B cell (primary cell): ENCODE results near the gene TTC22. TPM values are rescaled to one million over a fixed set of nuclear protein-coding genes. Genes with fewer than 3 reads are reported as not detected.

ENCODE experiments used
- ATAC-seq: fragments of 200-7000 bp; cut with Tn5 transposase; one replicate; pipeline ENCODE4 v1.10.0; 2021; ENCODE audit warnings: low read depth, mild to moderate bottlenecking, moderate number of reproducible peaks, moderate library complexity
- CTCF ChIA-PET: fragments of 350-600 bp; sonication (Branson Sonifier 250); formaldehyde crosslinking; loops from one replicate; lab custom pipeline; 2021; ENCODE audit warnings: antibody characterized with exemption, inconsistent platforms; lab: Charles Lee
- POLR2A ChIA-PET: fragments of 350-600 bp; sonication (Branson Sonifier 250); formaldehyde crosslinking; loops from one replicate; lab custom pipeline; 2021; ENCODE audit warnings: antibody characterized with exemption; lab: Charles Lee
- DNase-seq: peaks from one replicate; pipeline ENCODE4 v3.0.0; 2013
- H2AFZ ChIP-seq: 2 replicates; pipeline ENCODE4 v1.6.1; 2012; ENCODE audit warnings: mild to moderate bottlenecking, low read depth, low read length; ENCODE audit not compliant: insufficient read depth, poor library complexity, severe bottlenecking
- H3K27ac ChIP-seq, 2 donors: 1 replicate in 1 of 2; 2 replicates in 1 of 2; pipeline ENCODE4 v1.5.1; 2012 to 2013; ENCODE audit warnings: low read length in 2 of 2, mild to moderate bottlenecking in 2 of 2, moderate library complexity in 1 of 2
- H3K27me3 ChIP-seq, 4 experiments: fragments of 200-600 bp in 1 of 4; sonication (generic) in 1 of 4; replicated peaks in 1 of 4; 1 replicate in 2 of 4; 2 replicates in 2 of 4; pipeline versions ENCODE4 v1.6.1 to v1.7.0; 2013 to 2016; ENCODE audit warnings: low read length in 3 of 4, mild to moderate bottlenecking in 2 of 4, mixed read lengths in 1 of 4, moderate library complexity in 1 of 4; ENCODE audit not compliant: insufficient read depth in 4 of 4, control insufficient read depth in 3 of 4; ENCODE audit errors: control extremely low read depth in 1 of 4
- H3K36me3 ChIP-seq, 2 experiments: replicated peaks in 1 of 2; 1 replicate in 1 of 2; 2 replicates in 1 of 2; pipeline versions ENCODE4 v1.6.1 to v1.7.1; 2013; ENCODE audit warnings: low read length in 1 of 2; ENCODE audit not compliant: insufficient read depth in 2 of 2, control insufficient read depth in 1 of 2; ENCODE audit errors: control extremely low read depth in 1 of 2, extremely low read depth in 1 of 2
- H3K4me1 ChIP-seq, 2 donors: fragments of 200-600 bp in 1 of 2; sonication (generic) in 1 of 2; 1 replicate in 1 of 2; 2 replicates in 1 of 2; pipeline versions ENCODE4 v1.5.1 to v1.6.1; 2013 to 2017; ENCODE audit warnings: low read length in 2 of 2; ENCODE audit not compliant: control insufficient read depth in 2 of 2, insufficient read depth in 2 of 2
- H3K4me2 ChIP-seq: replicated peaks from 2 replicates; pipeline ENCODE3; 2012; ENCODE audit warnings: mild to moderate bottlenecking, low read depth, low read length; ENCODE audit not compliant: poor library complexity, severe bottlenecking
- H3K4me3 ChIP-seq, 5 experiments: fragments of 200-600 bp in 1 of 5; sonication (generic) in 1 of 5; 1 replicate in 3 of 5; 2 replicates in 2 of 5; pipeline versions ENCODE4 v1.5.1 to v1.7.0; 2011 to 2016; ENCODE audit warnings: low read length in 4 of 5, mild to moderate bottlenecking in 4 of 5, low read depth in 2 of 5, control low read depth in 1 of 5, moderate library complexity in 1 of 5; ENCODE audit not compliant: insufficient read depth in 1 of 5; ENCODE audit errors: control extremely low read depth in 1 of 5, extremely low read depth in 1 of 5
- H3K79me2 ChIP-seq: fragments of 200-600 bp; sonication (generic); one replicate; pipeline ENCODE4 v1.6.0; 2016; ENCODE audit warnings: low read length; ENCODE audit not compliant: control insufficient read depth, insufficient read depth
- H3K9ac ChIP-seq: fragments of 200-600 bp; sonication (generic); 2 replicates; pipeline ENCODE4 v1.6.1; 2017; ENCODE audit warnings: mild to moderate bottlenecking, low read length, moderate library complexity
- H3K9me3 ChIP-seq, 3 donors: one replicate each; pipeline versions ENCODE4 v1.6.1 to v1.7.1; 2013; ENCODE audit warnings: low read length in 2 of 3; ENCODE audit not compliant: control insufficient read depth in 2 of 3, insufficient read depth in 1 of 3; ENCODE audit errors: control extremely low read depth in 1 of 3
- H4K20me1 ChIP-seq: 2 replicates; pipeline ENCODE4 v1.6.0; 2012; ENCODE audit warnings: mild to moderate bottlenecking, low read length; ENCODE audit not compliant: insufficient read depth, control insufficient read depth, poor library complexity, severe bottlenecking
- H3K27ac Mint-ChIP-seq: one replicate; pipeline ENCODE4 v1.8.0; 2021; ENCODE audit warnings: mixed read lengths
- H3K27me3 Mint-ChIP-seq: one replicate; pipeline ENCODE4 v1.8.0; 2021; ENCODE audit warnings: mixed read lengths
- H3K4me1 Mint-ChIP-seq: one replicate; pipeline ENCODE4 v1.8.0; 2021; ENCODE audit warnings: mixed read lengths
- H3K4me3 Mint-ChIP-seq: one replicate; pipeline ENCODE4 v1.8.0; 2021; ENCODE audit warnings: mixed read lengths
- H3K9me3 Mint-ChIP-seq: one replicate; pipeline ENCODE4 v1.8.0; 2022; ENCODE audit warnings: mixed read lengths; ENCODE audit not compliant: insufficient read depth
- CTCF ChIP-seq: fragments of 200-600 bp; IDR thresholded peaks from one replicate; pipeline ENCODE4 v1.8.0; 2022; ENCODE audit warnings: antibody characterized with exemption, mild to moderate bottlenecking
- EZH2 ChIP-seq: IDR thresholded peaks from 2 replicates; pipeline ENCODE4 v1.6.1; 2012; ENCODE audit warnings: borderline replicate concordance, low read depth, mild to moderate bottlenecking, moderate library complexity, low read length; ENCODE audit not compliant: insufficient read depth, poor library complexity, severe bottlenecking
- WGBS: methylation state at CpG from one replicate; pipeline ENCODE4 v1.1.5; 2013; ENCODE audit warnings: missing lambda C conversion rate; ENCODE audit not compliant: insufficient coverage; 5-methylcytosine and 5-hydroxymethylcytosine counted together
- intact Hi-C: fragments of 100-400 bp; cut with micrococcal nuclease; formaldehyde crosslinking; loops from one replicate; pipeline ENCODE4 v1.10.0; 2022
- polyA plus RNA-seq: library from polyadenylated mRNA; depleted of rRNA; stranded (reverse); fragments of >200 nt; gene quantifications from 2 replicates; pipeline ENCODE4 v1.2.3, GENCODE V29; 2012
- total RNA-seq, 2 donors: library from RNA; stranded (reverse); fragments of 120-200 nt in 1 of 2; gene quantifications; 1 replicate in 1 of 2; 2 replicates in 1 of 2; pipeline versions ENCODE4 v1.2.3 to v1.2.4, GENCODE V29; 2013 to 2022

Gene TTC22
- total and polyA plus RNA-seq, 2 donors (not counting 1 experiment from before 2014, with no cell fraction given) = 7.8 to 10.9 TPM

GRCh38 chr1:54742282-54742681 is 58.8 kb downstream of the TTC22 start:
- no peak overlapping the region for H3K4me2 ChIP-seq
- DNase-seq (no peak), ATAC-seq (no peak)
- no peak overlapping the region for H3K27ac Mint-ChIP-seq
- POLR2A ChIA-PET = no interaction called here
- no peaks in the 10 kb centered on the region for H3K79me2 ChIP-seq
- no peak overlapping the region for H3K4me3 Mint-ChIP-seq
- peaks cover 0 to 50% of the 10 kb centered on the region in 2 experiments for H3K36me3 ChIP-seq
- WGBS = 100% methylated on average over 4 of the region's 4 CpGs
- TF ChIP-seq EZH2 = no peak
- TF ChIP-seq CTCF = no peak
- no peak overlapping the region for H3K27ac ChIP-seq
- H3K4me1 Mint-ChIP-seq = no peaks in the 10 kb centered on the region
- intact Hi-C loops = no loop called here
- H4K20me1 ChIP-seq = no peaks in the 10 kb centered on the region
- H3K9me3 Mint-ChIP-seq = no peaks in the 10 kb centered on the region
- H3K27me3 Mint-ChIP-seq = no peaks in the 10 kb centered on the region
- no peaks in the 10 kb centered on the region for H3K4me1 ChIP-seq
- H3K4me3 ChIP-seq = no peak overlapping the region
- CTCF ChIA-PET = no interaction called here
- no peaks in the 10 kb centered on the region for H3K27me3 ChIP-seq
- no peaks in the 10 kb centered on the region for H3K9me3 ChIP-seq
- H2AFZ ChIP-seq = no peak overlapping the region
- H3K9ac ChIP-seq = no peak overlapping the region

GRCh38 chr1:54741531-54741930 is 59.6 kb downstream of the TTC22 start:
- H3K9ac ChIP-seq = no peak overlapping the region
- H3K4me1 Mint-ChIP-seq = no peaks in the 10 kb centered on the region
- no peaks in the 10 kb centered on the region for H3K4me1 ChIP-seq
- CTCF ChIA-PET = no interaction called here
- ATAC-seq = no peak
- H3K27me3 ChIP-seq = no peaks in the 10 kb centered on the region
- no peak overlapping the region for H3K4me2 ChIP-seq
- TF ChIP-seq EZH2 = no peak
- TF ChIP-seq CTCF = no peak
- 94% methylated on average over 4 of the region's 4 CpGs for WGBS
- H3K4me3 Mint-ChIP-seq = no peak overlapping the region
- H3K4me3 ChIP-seq = no peak overlapping the region
- H3K9me3 ChIP-seq = no peaks in the 10 kb centered on the region
- H3K27me3 Mint-ChIP-seq = no peaks in the 10 kb centered on the region
- intact Hi-C loops = no loop called here
- no peaks in the 10 kb centered on the region for H4K20me1 ChIP-seq
- no peaks in the 10 kb centered on the region for H3K9me3 Mint-ChIP-seq
- H2AFZ ChIP-seq = no peak overlapping the region
- H3K27ac Mint-ChIP-seq = no peak overlapping the region
- POLR2A ChIA-PET = no interaction called here
- H3K27ac ChIP-seq = no peak overlapping the region
- H3K36me3 ChIP-seq = peaks cover 0 to 57% of the 10 kb centered on the region in 2 experiments
- no peaks in the 10 kb centered on the region for H3K79me2 ChIP-seq
- DNase-seq = no peak
